WERI-Rb-1 (cell line): ENCODE measurements around the gene AADACL3.

ENCODE experiments used
- DNase-seq: peaks from one replicate; pipeline ENCODE4 v3.0.0-alpha.2; 2020
- H3K27ac ChIP-seq: fragments of 250-450 bp; sonication (Bioruptor Pico); 2 replicates; pipeline ENCODE4 v1.5.1; 2020; ENCODE audit warnings: mild to moderate bottlenecking, moderate library complexity
- H3K27me3 ChIP-seq: fragments of 250-450 bp; sonication (Bioruptor Pico); 2 replicates; pipeline ENCODE4 v1.5.1; 2021; ENCODE audit warnings: mild to moderate bottlenecking, low read depth, moderate library complexity; ENCODE audit not compliant: insufficient read depth, severe bottlenecking
- H3K36me3 ChIP-seq: fragments of 250-450 bp; sonication (Bioruptor Pico); 2 replicates; pipeline ENCODE4 v1.5.1; 2020; ENCODE audit warnings: mild to moderate bottlenecking, moderate library complexity
- H3K4me3 ChIP-seq: 2 replicates; pipeline ENCODE4 v1.5.1; 2011; ENCODE audit warnings: low read depth, mild to moderate bottlenecking, control low read depth, low read length
- H3K9me3 ChIP-seq: fragments of 250-450 bp; sonication (Bioruptor Pico); 2 replicates; pipeline ENCODE4 v1.5.1; 2021; ENCODE audit warnings: mild to moderate bottlenecking, moderate library complexity; ENCODE audit not compliant: severe bottlenecking
- CTCF ChIP-seq: IDR thresholded peaks from 2 replicates; pipeline ENCODE4 v1.5.1; 2011; ENCODE audit warnings: low read depth, mild to moderate bottlenecking, control low read depth, inconsistent platforms, low read length

AADACL3 gene

DNA sequence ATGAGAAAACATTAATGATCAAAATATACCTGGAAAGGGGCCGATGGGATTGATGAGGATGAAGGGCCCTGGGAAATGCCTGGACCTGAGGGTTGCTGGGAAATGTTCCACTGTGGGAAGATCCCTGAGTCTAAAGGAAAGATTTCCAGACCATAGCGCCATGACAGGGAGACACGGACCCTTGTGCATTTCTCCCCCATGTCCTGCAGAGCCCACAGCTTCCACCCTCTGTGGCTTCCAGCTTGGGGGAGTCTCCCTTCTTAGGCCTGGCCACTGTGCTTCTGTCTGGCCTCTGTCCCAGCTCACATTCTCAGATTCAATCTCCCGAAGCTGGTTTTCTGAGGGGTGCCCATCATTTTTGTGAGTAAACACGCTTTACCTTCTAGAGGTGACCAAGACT lies 56.6 kb downstream of the AADACL3 start:
- no peaks in the 10 kb centered on the region for H3K9me3 ChIP-seq
- DNase-seq: no peak
- H3K27ac ChIP-seq: no peak overlapping the region
- H3K36me3 ChIP-seq: no peaks in the 10 kb centered on the region
- H3K4me3 ChIP-seq: no peak overlapping the region
- TF ChIP-seq CTCF: no peak
- H3K27me3 ChIP-seq: peaks cover 86% of the 10 kb centered on the region

GRCh38 chr1:12773438-12773837 lies 57.5 kb downstream of the AADACL3 start, which contains the start of gene PRAMEF12:
Gene PRAMEF12, plus strand, starts transcription at chr1:12773738. Its CDS starts 1,130 bp downstream, at chr1:12774868.
- Histone ChIP-seq H3K4me3 (no peak within 1 kb of the TSS), H3K36me3 (no peaks in the 10 kb centered on the region), H3K27me3 (peaks cover 89% of the 10 kb centered on the region), H3K27ac (no peak within 1 kb of the TSS), H3K9me3 (no peaks in the 10 kb centered on the region)
- no peak for DNase-seq
- no peak for TF ChIP-seq CTCF

- Histone ChIP-seq H3K4me3 (no peak overlapping the region), H3K27ac (no peak overlapping the region), H3K36me3 (no peaks in the 10 kb centered on the region), H3K9me3 (no peaks in the 10 kb centered on the region), H3K27me3 (peaks cover 91% of the 10 kb centered on the region)
- no peak for DNase-seq
- TF ChIP-seq CTCF: no peak
These were observed 59.0 kb downstream of the AADACL3 start for GRCh38 chr1:12774801-12775345.

DNA sequence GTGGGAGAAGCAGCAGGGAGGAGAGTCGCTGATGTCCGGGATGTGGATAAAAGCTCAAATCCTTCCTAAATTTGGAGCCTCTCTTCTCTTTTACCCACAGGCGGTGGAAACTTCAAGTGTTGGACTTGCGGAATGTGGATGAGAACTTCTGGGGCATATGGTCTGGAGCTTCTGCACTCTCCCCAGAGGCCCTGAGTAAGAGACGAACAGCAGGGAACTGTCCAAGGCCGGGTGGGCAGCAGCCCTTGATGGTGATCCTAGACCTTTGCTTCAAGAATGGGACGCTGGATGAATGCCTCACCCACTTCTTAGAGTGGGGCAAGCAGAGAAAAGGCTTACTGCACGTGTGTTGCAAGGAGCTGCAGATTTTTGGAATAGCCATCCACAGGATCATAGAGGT lies 59.5 kb downstream of the AADACL3 start:
- no peak for TF ChIP-seq CTCF

GRCh38 chr1:12776801-12777557 lies 61.1 kb downstream of the AADACL3 start:
- DNase-seq: no peak
- no peak overlapping the region for H3K27ac ChIP-seq
- H3K27me3 ChIP-seq: peaks cover 74% of the 10 kb centered on the region
- H3K36me3 ChIP-seq: no peaks in the 10 kb centered on the region
- H3K9me3 ChIP-seq: no peaks in the 10 kb centered on the region
- TF ChIP-seq CTCF: no peak
- H3K4me3 ChIP-seq: no peak overlapping the region

More for the DNA sequence above, 59.5 kb downstream of the AADACL3 start:
- DNase-seq: no peak
- H3K27ac ChIP-seq: no peak overlapping the region
- no peak overlapping the region for H3K4me3 ChIP-seq
- peaks cover 89% of the 10 kb centered on the region for H3K27me3 ChIP-seq
- no peaks in the 10 kb centered on the region for H3K36me3 ChIP-seq
- no peaks in the 10 kb centered on the region for H3K9me3 ChIP-seq
